ENCODE results near the gene EMSY. TPM values are rescaled to one million over a fixed set of nuclear protein-coding genes. Genes with fewer than 3 reads are reported as not detected.

The EMSY gene
- total and polyA plus RNA-seq, 5 donors from 2014 or later, result 18.2 to 43.4 (median 19.8) TPM

GRCh38 chr11:76443268-76443980 is 1.4 kb upstream of the EMSY start:
- no peaks in the 10 kb centered on the region for H3K9me3 Mint-ChIP-seq
- DNase-seq, result no peak
- no peak for ATAC-seq (ENCODE audit: low read depth in 2 of 2)

GRCh38 chr11:76444065-76444383 is 794 bp upstream of the EMSY start:
- H3K36me3 ChIP-seq (ENCODE audit: control insufficient read depth, insufficient read depth, low read length), result peaks cover 11% of the 10 kb centered on the region
- no peak for ATAC-seq (ENCODE audit: low read depth in 2 of 2)
- DNase-seq, result no peak
- H3K4me1 Mint-ChIP-seq, result peaks cover 16 to 51% (median 43%) of the 10 kb centered on the region in 4 donors
- H3K4me3 Mint-ChIP-seq, result peak overlapping the region; percentile 94 to 98 (median 97)
- H3K36me3 Mint-ChIP-seq, result peaks cover 11% of the 10 kb centered on the region
- H3K4me3 ChIP-seq (ENCODE audit: low read depth, low read length), result peak overlapping the region; percentile 97
- H3K27ac Mint-ChIP-seq, result peak overlapping the region; percentile 95 to 98 (median 98)
- H3K27me3 Mint-ChIP-seq, result no peaks in the 10 kb centered on the region
- H3K9me3 ChIP-seq (ENCODE audit: control insufficient read depth in 2 of 2, low read length in 2 of 2), result no peaks in the 10 kb centered on the region
- no peaks in the 10 kb centered on the region for H3K27me3 ChIP-seq (ENCODE audit: control insufficient read depth, insufficient read depth, low read length)
- H3K27ac ChIP-seq (ENCODE audit: insufficient read depth, low read length, poor library complexity, severe bottlenecking), result peak overlapping the region; percentile 91
- H3K4me1 ChIP-seq (ENCODE audit: control insufficient read depth, insufficient read depth, low read length, poor library complexity, severe bottlenecking), result peaks cover 31% of the 10 kb centered on the region
- H3K9me3 Mint-ChIP-seq, result no peaks in the 10 kb centered on the region

More at GRCh38 chr11:76443268-76443980, 1.4 kb upstream of the EMSY start:
- H3K27ac Mint-ChIP-seq, result peak overlapping the region; percentile 95 to 98 (median 98)
- peak overlapping the region; percentile 97 for H3K4me3 ChIP-seq (ENCODE audit: low read depth, low read length)
- H3K9me3 ChIP-seq (ENCODE audit: control insufficient read depth in 2 of 2, low read length in 2 of 2), result no peaks in the 10 kb centered on the region
- peaks cover 8% of the 10 kb centered on the region for H3K36me3 Mint-ChIP-seq
- H3K36me3 ChIP-seq (ENCODE audit: control insufficient read depth, insufficient read depth, low read length), result peaks cover 11% of the 10 kb centered on the region
- H3K4me1 ChIP-seq (ENCODE audit: control insufficient read depth, insufficient read depth, low read length, poor library complexity, severe bottlenecking), result peaks cover 31% of the 10 kb centered on the region
- no peaks in the 10 kb centered on the region for H3K27me3 Mint-ChIP-seq
- peak overlapping the region; percentile 91 for H3K27ac ChIP-seq (ENCODE audit: insufficient read depth, low read length, poor library complexity, severe bottlenecking)
- H3K27me3 ChIP-seq (ENCODE audit: control insufficient read depth, insufficient read depth, low read length), result no peaks in the 10 kb centered on the region
- H3K4me3 Mint-ChIP-seq, result peak overlapping the region; percentile 94 to 98 (median 97)
- H3K4me1 Mint-ChIP-seq, result peaks cover 16 to 48% (median 41%) of the 10 kb centered on the region in 4 donors

DNA sequence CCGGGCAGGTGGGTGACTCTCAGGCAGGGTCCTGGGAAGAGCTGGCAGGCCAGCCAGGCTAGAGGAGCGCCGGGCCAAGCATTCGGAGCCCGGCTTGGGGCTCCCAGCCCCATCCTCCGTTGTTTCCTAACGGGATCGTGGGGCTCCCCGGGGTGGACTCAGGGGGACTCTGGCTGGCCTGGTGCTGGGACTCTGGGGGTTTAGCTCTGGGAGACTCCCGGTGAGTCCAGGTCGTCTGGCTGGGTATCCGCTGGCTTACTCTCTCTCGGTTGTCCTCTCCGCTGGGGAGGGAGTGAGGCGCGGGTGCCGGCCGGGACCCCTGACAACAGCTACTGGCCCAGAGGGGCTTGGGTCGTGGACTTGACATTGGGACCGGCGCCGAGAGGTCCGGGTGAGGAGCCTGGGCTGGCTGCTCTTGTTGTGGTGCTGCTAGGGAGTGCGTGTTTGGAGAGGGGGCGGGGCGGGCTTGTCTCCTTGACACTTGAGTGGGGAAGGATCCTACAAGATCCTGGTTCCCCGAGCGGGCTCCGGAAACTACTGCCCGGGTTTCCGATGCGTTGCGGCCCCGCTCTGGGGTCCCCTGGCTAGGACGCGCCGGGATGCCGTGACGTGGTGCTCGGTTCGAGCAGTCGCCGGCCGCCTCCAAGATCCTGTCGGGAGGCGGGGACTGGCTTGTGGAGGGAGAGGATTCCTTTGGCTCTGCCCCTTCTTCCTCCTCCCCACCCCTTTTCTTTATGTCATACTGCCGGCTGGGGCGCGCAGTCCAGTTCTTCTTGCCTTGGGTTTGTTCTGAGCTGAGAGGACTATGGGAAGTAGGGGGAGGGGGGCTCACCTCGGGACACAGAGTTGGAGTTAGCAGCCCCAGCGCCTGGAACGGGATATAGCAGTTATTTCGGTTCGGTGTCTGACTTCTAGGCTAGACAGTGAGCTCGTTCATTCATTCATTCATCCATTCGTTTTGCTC is 585 bp downstream of the EMSY start:
- H3K4me1 Mint-ChIP-seq, result peaks cover 25 to 58% (median 50%) of the 10 kb centered on the region in 4 donors
- peaks cover 15% of the 10 kb centered on the region for H3K36me3 Mint-ChIP-seq
- H3K4me1 ChIP-seq (ENCODE audit: control insufficient read depth, insufficient read depth, low read length, poor library complexity, severe bottlenecking), result peaks cover 31% of the 10 kb centered on the region
- peak overlapping the region; percentile 95 to 98 (median 98) for H3K27ac Mint-ChIP-seq
- peak overlapping the region; percentile 91 for H3K27ac ChIP-seq (ENCODE audit: insufficient read depth, low read length, poor library complexity, severe bottlenecking)
- peak overlapping the region; percentile 97 for H3K4me3 ChIP-seq (ENCODE audit: low read depth, low read length)
- no peaks in the 10 kb centered on the region for H3K27me3 Mint-ChIP-seq
- peaks cover 24% of the 10 kb centered on the region for H3K36me3 ChIP-seq (ENCODE audit: control insufficient read depth, insufficient read depth, low read length)
- DNase-seq, result peak; percentile 31 to 54 (median 53)
- H3K9me3 Mint-ChIP-seq, result no peaks in the 10 kb centered on the region
- peak overlapping the region; percentile 94 to 98 (median 97) for H3K4me3 Mint-ChIP-seq
- no peaks in the 10 kb centered on the region for H3K9me3 ChIP-seq (ENCODE audit: control insufficient read depth in 2 of 2, low read length in 2 of 2)
- ATAC-seq (ENCODE audit: low read depth in 2 of 2), result peak in 1 of 2 donors; percentile 1
- H3K27me3 ChIP-seq (ENCODE audit: control insufficient read depth, insufficient read depth, low read length), result no peaks in the 10 kb centered on the region

- Histone ChIP-seq H3K4me1 (ENCODE audit: control insufficient read depth, insufficient read depth, low read length, poor library complexity, severe bottlenecking) (peaks cover 25% of the 10 kb centered on the region), H3K27me3 (ENCODE audit: control insufficient read depth, insufficient read depth, low read length) (no peaks in the 10 kb centered on the region), H3K4me3 (ENCODE audit: low read depth, low read length) (no peak overlapping the region), H3K36me3 (ENCODE audit: control insufficient read depth, insufficient read depth, low read length) (peaks cover 49% of the 10 kb centered on the region), H3K9me3 (ENCODE audit: control insufficient read depth in 2 of 2, low read length in 2 of 2) (no peaks in the 10 kb centered on the region), H3K27ac (ENCODE audit: insufficient read depth, low read length, poor library complexity, severe bottlenecking) (no peak overlapping the region)
- Mint-ChIP-seq H3K4me3 (peak overlapping the region in 1 of 4 donors; percentile 30), H3K27ac (no peak overlapping the region), H3K36me3 (peaks cover 27% of the 10 kb centered on the region), H3K9me3 (no peaks in the 10 kb centered on the region), H3K4me1 (peaks cover 18 to 59% (median 45%) of the 10 kb centered on the region in 4 donors), H3K27me3 (no peaks in the 10 kb centered on the region)
- DNase-seq (no peak), ATAC-seq (ENCODE audit: low read depth in 2 of 2) (no peak)
Observed at GRCh38 chr11:76448506-76448905, 3.7 kb downstream of the EMSY start.

GRCh38 chr11:76453248-76453647 is 8.4 kb downstream of the EMSY start:
- H3K27me3 ChIP-seq (ENCODE audit: control insufficient read depth, insufficient read depth, low read length), result no peaks in the 10 kb centered on the region
- H3K4me1 Mint-ChIP-seq, result peaks cover 9 to 31% (median 18%) of the 10 kb centered on the region in 4 donors
- H3K27ac Mint-ChIP-seq, result no peak overlapping the region
- H3K27ac ChIP-seq (ENCODE audit: insufficient read depth, low read length, poor library complexity, severe bottlenecking), result no peak overlapping the region
- H3K27me3 Mint-ChIP-seq, result no peaks in the 10 kb centered on the region
- no peaks in the 10 kb centered on the region for H3K4me1 ChIP-seq (ENCODE audit: control insufficient read depth, insufficient read depth, low read length, poor library complexity, severe bottlenecking)
- DNase-seq (no peak), ATAC-seq (ENCODE audit: low read depth in 2 of 2) (no peak)
- no peaks in the 10 kb centered on the region for H3K9me3 ChIP-seq (ENCODE audit: control insufficient read depth in 2 of 2, low read length in 2 of 2)
- H3K4me3 Mint-ChIP-seq, result no peak overlapping the region
- H3K4me3 ChIP-seq (ENCODE audit: low read depth, low read length), result no peak overlapping the region
- H3K9me3 Mint-ChIP-seq, result no peaks in the 10 kb centered on the region
- H3K36me3 Mint-ChIP-seq, result peaks cover 29% of the 10 kb centered on the region
- peaks cover 64% of the 10 kb centered on the region for H3K36me3 ChIP-seq (ENCODE audit: control insufficient read depth, insufficient read depth, low read length)

DNA sequence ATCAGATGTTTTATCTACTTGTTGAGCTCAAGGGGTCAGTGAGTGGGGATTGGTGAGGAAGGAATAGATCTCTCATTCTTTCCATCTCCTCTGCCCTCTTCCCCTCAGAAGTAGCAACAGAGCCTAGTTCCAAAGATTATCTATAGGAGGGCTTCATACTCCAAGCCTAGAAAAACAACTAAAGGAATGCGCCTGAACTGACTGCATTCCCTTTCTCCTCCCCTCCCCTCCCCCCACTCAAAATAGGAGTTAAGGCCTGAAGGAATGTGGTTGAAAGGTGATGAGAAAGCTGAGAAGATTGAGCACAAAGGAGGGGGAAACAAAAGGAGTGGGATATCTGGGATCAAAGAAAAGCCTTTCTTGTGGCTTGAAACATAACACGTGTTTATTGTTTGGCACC is 10.5 kb downstream of the EMSY start:
- DNase-seq (no peak), ATAC-seq (ENCODE audit: low read depth in 2 of 2) (no peak)
- H3K4me1 Mint-ChIP-seq, result peaks cover 6 to 23% (median 13%) of the 10 kb centered on the region in 4 donors
- Histone ChIP-seq H3K4me3 (ENCODE audit: low read depth, low read length) (no peak overlapping the region), H3K4me1 (ENCODE audit: control insufficient read depth, insufficient read depth, low read length, poor library complexity, severe bottlenecking) (no peaks in the 10 kb centered on the region), H3K27me3 (ENCODE audit: control insufficient read depth, insufficient read depth, low read length) (no peaks in the 10 kb centered on the region), H3K36me3 (ENCODE audit: control insufficient read depth, insufficient read depth, low read length) (peaks cover 68% of the 10 kb centered on the region), H3K9me3 (ENCODE audit: control insufficient read depth in 2 of 2, low read length in 2 of 2) (no peaks in the 10 kb centered on the region), H3K27ac (ENCODE audit: insufficient read depth, low read length, poor library complexity, severe bottlenecking) (no peak overlapping the region)
- no peaks in the 10 kb centered on the region for H3K27me3 Mint-ChIP-seq
- peaks cover 39% of the 10 kb centered on the region for H3K36me3 Mint-ChIP-seq
- no peak overlapping the region for H3K4me3 Mint-ChIP-seq
- H3K9me3 Mint-ChIP-seq, result no peaks in the 10 kb centered on the region
- no peak overlapping the region for H3K27ac Mint-ChIP-seq

DNA sequence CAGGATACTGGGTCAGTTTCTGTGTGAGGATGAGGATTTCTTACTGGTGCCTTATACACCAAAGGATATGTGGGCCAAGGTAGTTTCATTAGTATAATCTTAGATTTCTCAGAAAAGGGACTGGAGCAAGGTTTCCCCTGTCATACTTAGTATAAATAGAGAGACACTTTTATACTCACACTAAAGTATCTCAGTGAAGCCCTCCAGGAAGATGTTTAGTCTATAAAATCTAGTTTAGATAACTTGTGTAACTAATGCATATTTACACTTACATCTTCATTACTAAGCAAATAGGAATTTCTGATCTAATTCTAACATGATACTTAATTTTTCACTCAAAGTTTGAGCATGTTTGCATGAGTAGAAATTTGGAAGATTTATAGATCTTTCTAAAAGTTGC is 11.1 kb downstream of the EMSY start:
- no peak overlapping the region for H3K4me3 ChIP-seq (ENCODE audit: low read depth, low read length)
- DNase-seq, result no peak
- H3K27ac ChIP-seq (ENCODE audit: insufficient read depth, low read length, poor library complexity, severe bottlenecking), result no peak overlapping the region
- Mint-ChIP-seq H3K36me3 (peaks cover 38% of the 10 kb centered on the region), H3K4me3 (no peak overlapping the region), H3K9me3 (no peaks in the 10 kb centered on the region), H3K27ac (no peak overlapping the region), H3K4me1 (peaks cover 6 to 22% (median 12%) of the 10 kb centered on the region in 4 donors), H3K27me3 (no peaks in the 10 kb centered on the region)
- no peak for ATAC-seq (ENCODE audit: low read depth in 2 of 2)
- H3K36me3 ChIP-seq (ENCODE audit: control insufficient read depth, insufficient read depth, low read length), result peaks cover 67% of the 10 kb centered on the region
- H3K9me3 ChIP-seq (ENCODE audit: control insufficient read depth in 2 of 2, low read length in 2 of 2), result no peaks in the 10 kb centered on the region
- no peaks in the 10 kb centered on the region for H3K27me3 ChIP-seq (ENCODE audit: control insufficient read depth, insufficient read depth, low read length)
- H3K4me1 ChIP-seq (ENCODE audit: control insufficient read depth, insufficient read depth, low read length, poor library complexity, severe bottlenecking), result no peaks in the 10 kb centered on the region
